Left lobe of liver (tissue), 2 donors: ENCODE results near the gene GLT8D2. TPM values are rescaled to one million over a fixed set of nuclear protein-coding genes. Genes with fewer than 3 reads are reported as not detected.
"Not testable (repeated sequence)": the region's sequence is repeated elsewhere in the genome, so short reads cannot be mapped to it uniquely, and the experiment has no call there.

Experiments
- ATAC-seq: fragments of 200-7000 bp; cut with Tn5 transposase; one replicate; pipeline ENCODE4 v1.9.1; 2020; ENCODE audit warnings: mild to moderate bottlenecking, moderate library complexity
- DNase-seq: peaks from one replicate; pipeline ENCODE4 v3.0.0-alpha.2; 2020; ENCODE audit warnings: low spot score
- total RNA-seq: library from RNA; stranded (reverse); gene quantifications from one replicate; pipeline ENCODE4 v1.2.1, GENCODE V29; 2021
- donor health status: DM: no; HTN: no; CAD: no; lungs with moderate emphysema.
- donor health status: DM: no; HTN: yes; CAD: no.

The GLT8D2 gene
- total RNA-seq, 1 donor from 2014 or later, result 0.43 TPM

- ATAC-seq, result no peak
- DNase-seq, result no peak
These were observed 4.8 kb upstream of the GLT8D2 start for GRCh38 chr12:104054681-104055346.

GRCh38 chr12:104050436-104050835 is 449 bp upstream of the GLT8D2 start:
- ATAC-seq (no peak), DNase-seq (no peak)

- DNase-seq (no peak), ATAC-seq (no peak)
These were observed 597 bp downstream of the GLT8D2 start for GRCh38 chr12:104049278-104049902.

GRCh38 chr12:104048811-104049210 is 1.2 kb downstream of the GLT8D2 start:
- DNase-seq (no peak), ATAC-seq (no peak)

- ATAC-seq, result no peak
These were observed 1.8 kb downstream of the GLT8D2 start for GRCh38 chr12:104048162-104048561.

GRCh38 chr12:104046306-104046705 is 3.7 kb downstream of the GLT8D2 start:
- no peak for ATAC-seq
- no peak for DNase-seq

More at GRCh38 chr12:104048162-104048561, 1.8 kb downstream of the GLT8D2 start:
- DNase-seq, result no peak

- ATAC-seq (no peak), DNase-seq (no peak)
These were observed 5.8 kb downstream of the GLT8D2 start for GRCh38 chr12:104044158-104044557.

- ATAC-seq (no peak), DNase-seq (no peak)
These were observed 7.4 kb downstream of the GLT8D2 start for GRCh38 chr12:104042580-104042979.

GRCh38 chr12:104039769-104040168 is 10.2 kb downstream of the GLT8D2 start:
- DNase-seq, ATAC-seq: not testable (repeated sequence)

GRCh38 chr12:104036143-104036542 is 13.8 kb downstream of the GLT8D2 start:
- DNase-seq, ATAC-seq: not testable (repeated sequence)

GRCh38 chr12:104030596-104030995 is 19.4 kb downstream of the GLT8D2 start:
- peak; percentile 39 for ATAC-seq
- not testable (repeated sequence) for DNase-seq

GRCh38 chr12:104026841-104027599 is 23.0 kb downstream of the GLT8D2 start:
- no peak for ATAC-seq
- no peak for DNase-seq

GRCh38 chr12:104025771-104026170 is 24.2 kb downstream of the GLT8D2 start:
- DNase-seq, result no peak
- ATAC-seq, result no peak

GRCh38 chr12:104024348-104024747 is 25.6 kb downstream of the GLT8D2 start:
- no peak for DNase-seq
- ATAC-seq, result no peak

- no peak for ATAC-seq
These were observed 26.3 kb downstream of the GLT8D2 start for GRCh38 chr12:104023710-104024109.

GRCh38 chr12:104022786-104023185 is 27.2 kb downstream of the GLT8D2 start:
- no peak for DNase-seq
- ATAC-seq, result no peak

More at GRCh38 chr12:104023710-104024109, 26.3 kb downstream of the GLT8D2 start:
- DNase-seq, result no peak

GRCh38 chr12:104021862-104022261 is 28.1 kb downstream of the GLT8D2 start:
- not testable (repeated sequence) for DNase-seq, ATAC-seq

GRCh38 chr12:104012331-104012730 is 37.7 kb downstream of the GLT8D2 start:
- ATAC-seq, result no peak

GRCh38 chr12:104011253-104011652 is 38.7 kb downstream of the GLT8D2 start:
- DNase-seq (no peak), ATAC-seq (no peak)

More at GRCh38 chr12:104012331-104012730, 37.7 kb downstream of the GLT8D2 start:
- DNase-seq, result no peak

- DNase-seq (no peak), ATAC-seq (no peak)
These were observed 39.3 kb downstream of the GLT8D2 start for GRCh38 chr12:104010606-104011169.

- DNase-seq (no peak), ATAC-seq (no peak)
These were observed 39.9 kb downstream of the GLT8D2 start for GRCh38 chr12:104010121-104010520.
